Fibroblast of the aortic adventitia (primary cell): Measurements from ENCODE around the gene SLC38A4. TPM values are rescaled to one million over a fixed set of nuclear protein-coding genes. Genes with fewer than 3 reads are reported as not detected.

ENCODE experiments used
- DNase-seq: peaks from one replicate; pipeline ENCODE4 v3.0.0-alpha.2; 2010; ENCODE audit warnings: low read depth
- H3K4me3 ChIP-seq: 2 replicates; pipeline ENCODE4 v1.5.1; 2011; ENCODE audit warnings: low read depth, mild to moderate bottlenecking, control low read depth, low read length, moderate library complexity
- CTCF ChIP-seq: IDR thresholded peaks from 2 replicates; pipeline ENCODE4 v1.5.1; 2011; ENCODE audit warnings: mild to moderate bottlenecking, low read length, control low read depth, inconsistent platforms; ENCODE audit not compliant: insufficient read depth
- total RNA-seq: library from RNA; depleted of rRNA; stranded (reverse); fragments of >200 nt; gene quantifications from 2 replicates; pipeline ENCODE4 v1.2.3, GENCODE V29; 2012; ENCODE audit warnings: low replicate concordance

SLC38A4 gene
- total RNA-seq, 1 donor: 4.6 TPM

GRCh38 chr12:46779879-46780278 is 45.9 kb downstream of the SLC38A4 start:
- DNase-seq: no peak
- no peak for TF ChIP-seq CTCF
- no peak overlapping the region for H3K4me3 ChIP-seq

- no peak overlapping the region for H3K4me3 ChIP-seq
- no peak for TF ChIP-seq CTCF
- no peak for DNase-seq
Observed at GRCh38 chr12:46779063-46779462, 46.7 kb downstream of the SLC38A4 start.

GRCh38 chr12:46778415-46778814 is 47.4 kb downstream of the SLC38A4 start:
- no peak overlapping the region for H3K4me3 ChIP-seq
- no peak for TF ChIP-seq CTCF
- no peak for DNase-seq

GRCh38 chr12:46777587-46777986 is 48.2 kb downstream of the SLC38A4 start:
- no peak overlapping the region for H3K4me3 ChIP-seq
- DNase-seq: no peak
- TF ChIP-seq CTCF: no peak

GRCh38 chr12:46775796-46776195 is 50.0 kb downstream of the SLC38A4 start:
- DNase-seq: no peak
- H3K4me3 ChIP-seq: no peak overlapping the region
- TF ChIP-seq CTCF: no peak

- TF ChIP-seq CTCF: no peak
- no peak for DNase-seq
- H3K4me3 ChIP-seq: no peak overlapping the region
Observed at GRCh38 chr12:46774322-46774633, 51.5 kb downstream of the SLC38A4 start.

- no peak overlapping the region for H3K4me3 ChIP-seq
- peak; percentile 48 for DNase-seq
- TF ChIP-seq CTCF: no peak
Observed at GRCh38 chr12:46773586-46774321, 52.0 kb downstream of the SLC38A4 start.
